Measurements from ENCODE around the gene ATOH8.

DNA sequence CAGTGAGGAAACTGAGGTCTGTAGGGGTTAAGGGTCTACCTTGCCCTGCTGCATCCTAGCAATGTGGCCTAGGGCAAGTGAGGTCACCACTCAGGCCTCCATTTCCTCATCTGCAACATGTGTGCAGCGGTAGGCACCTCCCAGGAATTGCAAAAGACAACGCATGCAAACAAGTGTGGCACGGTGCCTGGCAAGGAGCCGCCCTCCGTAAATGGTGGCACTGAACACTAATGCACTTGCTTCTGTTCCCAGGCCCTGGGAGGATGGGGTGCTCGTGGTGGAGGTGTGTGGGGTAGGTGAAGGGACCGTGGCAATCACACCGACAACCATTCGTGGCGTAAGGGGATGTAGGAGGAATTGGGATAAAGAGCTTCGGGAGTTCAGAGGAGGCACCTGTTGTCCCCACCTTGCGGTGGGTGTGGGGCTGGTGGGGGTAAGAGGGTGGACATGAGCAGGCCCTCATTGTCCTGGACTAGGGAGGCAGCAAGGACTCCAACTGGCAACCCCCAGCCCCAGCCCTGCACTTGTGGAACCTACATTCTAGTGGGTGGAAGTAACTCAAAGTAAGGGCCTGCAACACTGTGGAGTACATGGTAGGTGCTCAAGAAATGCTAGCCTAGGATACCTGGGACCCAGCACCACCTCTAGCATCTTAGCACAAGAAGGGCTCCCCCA lies 26.0 kb downstream of the ATOH8 start:
- TF ChIP-seq, protein P1, sequence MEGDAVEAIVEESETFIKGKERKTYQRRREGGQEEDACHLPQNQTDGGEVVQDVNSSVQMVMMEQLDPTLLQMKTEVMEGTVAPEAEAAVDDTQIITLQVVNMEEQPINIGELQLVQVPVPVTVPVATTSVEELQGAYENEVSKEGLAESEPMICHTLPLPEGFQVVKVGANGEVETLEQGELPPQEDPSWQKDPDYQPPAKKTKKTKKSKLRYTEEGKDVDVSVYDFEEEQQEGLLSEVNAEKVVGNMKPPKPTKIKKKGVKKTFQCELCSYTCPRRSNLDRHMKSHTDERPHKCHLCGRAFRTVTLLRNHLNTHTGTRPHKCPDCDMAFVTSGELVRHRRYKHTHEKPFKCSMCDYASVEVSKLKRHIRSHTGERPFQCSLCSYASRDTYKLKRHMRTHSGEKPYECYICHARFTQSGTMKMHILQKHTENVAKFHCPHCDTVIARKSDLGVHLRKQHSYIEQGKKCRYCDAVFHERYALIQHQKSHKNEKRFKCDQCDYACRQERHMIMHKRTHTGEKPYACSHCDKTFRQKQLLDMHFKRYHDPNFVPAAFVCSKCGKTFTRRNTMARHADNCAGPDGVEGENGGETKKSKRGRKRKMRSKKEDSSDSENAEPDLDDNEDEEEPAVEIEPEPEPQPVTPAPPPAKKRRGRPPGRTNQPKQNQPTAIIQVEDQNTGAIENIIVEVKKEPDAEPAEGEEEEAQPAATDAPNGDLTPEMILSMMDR (IDR thresholded peaks at IDR 0.05) = no peak
- TF ChIP-seq EP300 (IDR thresholded peaks at IDR 0.05) (no peak), POLR2A (IDR thresholded peaks at IDR 0.05) (no peak)
